ENCODE measurements around the gene SYNJ2.
"Not testable (repeated sequence)": the region's sequence is repeated elsewhere in the genome, so short reads cannot be mapped to it uniquely, and the experiment has no call there.

- TF ChIP-seq POLR2AphosphoS5, TAF1 (IDR thresholded peaks at IDR 0.05; ENCODE audit: low read depth, low read length): not testable (repeated sequence)
Measured at GRCh38 chr6:157972177-157972576, 9.5 kb upstream of the SYNJ2 start.

All from GM12891 (cell line).